Neural cell (in vitro differentiated cells): ENCODE results near the gene CEP89.

Experiments used
- EP300 ChIP-seq: fragments of 450-650 bp; conservative IDR thresholded peaks from 2 replicates; pipeline ENCODE4 v1.6.1; 2014; ENCODE audit warnings: antibody characterized with exemption, mild to moderate bottlenecking, moderate library complexity; ENCODE audit not compliant: poor library complexity, severe bottlenecking
- EZH2 ChIP-seq: fragments of 200-600, 300-800 bp; shearing (Covaris generic), sonication (generic); IDR thresholded peaks from 2 replicates; pipeline ENCODE4 v1.6.1; 2014; ENCODE audit warnings: antibody characterized with exemption, low read length, borderline replicate concordance, mild to moderate bottlenecking; ENCODE audit not compliant: insufficient read depth, poor library complexity, severe bottlenecking
- POLR2AphosphoS5 ChIP-seq: IDR thresholded peaks from 2 replicates; pipeline ENCODE4 v1.6.1; 2012
- SMC3 ChIP-seq: fragments of 450-650 bp; conservative IDR thresholded peaks from 2 replicates; pipeline ENCODE4 v1.6.1; 2014; ENCODE audit warnings: antibody characterized with exemption, mild to moderate bottlenecking, moderate library complexity; ENCODE audit not compliant: poor library complexity
- TF ChIP-seq, protein P1 (sequence below): fragments of 450-650 bp; IDR thresholded peaks from 2 replicates; pipeline ENCODE4 v1.5.1; 2014; ENCODE audit warnings: antibody characterized with exemption, mild to moderate bottlenecking, moderate library complexity; ENCODE audit not compliant: poor library complexity, severe bottlenecking
- TF ChIP-seq, protein P2 (sequence below): IDR thresholded peaks from 2 replicates; pipeline ENCODE4 v1.6.1; 2012; ENCODE audit warnings: borderline replicate concordance

DNA sequence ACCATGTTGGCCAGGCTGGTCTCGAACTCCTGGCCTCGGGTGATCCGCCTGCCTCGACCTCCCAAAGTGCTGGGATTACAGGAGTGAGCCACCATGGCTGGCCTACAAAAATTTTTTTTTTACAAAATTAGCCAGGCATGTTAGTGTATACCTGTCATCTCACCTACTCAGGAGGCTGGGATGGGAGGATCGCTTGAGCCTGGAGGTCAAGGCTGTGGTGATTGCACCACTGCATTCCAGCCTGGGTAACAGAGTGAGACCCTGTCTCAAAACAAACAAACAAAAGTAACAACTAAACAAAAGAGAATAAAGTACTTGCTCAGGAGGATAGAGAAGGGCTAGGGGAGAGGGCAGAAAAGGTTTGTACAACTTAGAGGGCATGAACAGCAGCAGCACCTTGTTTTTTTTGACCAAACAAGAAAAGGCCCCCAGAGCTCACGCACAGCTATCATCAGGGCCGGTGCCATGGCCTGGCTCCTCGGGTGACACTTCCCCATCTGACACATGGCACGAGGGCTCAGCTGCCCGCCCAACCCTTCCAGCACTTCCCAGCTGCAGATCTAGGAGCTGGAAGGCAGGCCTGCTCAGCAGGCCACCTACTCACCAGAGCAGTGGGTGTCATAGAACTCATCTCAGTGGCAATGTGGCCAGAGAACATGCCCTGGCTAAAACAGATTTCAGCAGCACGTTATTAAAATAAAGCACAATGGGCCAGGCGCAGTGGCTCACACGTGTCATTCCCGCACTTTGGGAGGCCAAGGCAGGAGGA lies 93.6 kb downstream of the CEP89 start:
- TF ChIP-seq, protein P1, sequence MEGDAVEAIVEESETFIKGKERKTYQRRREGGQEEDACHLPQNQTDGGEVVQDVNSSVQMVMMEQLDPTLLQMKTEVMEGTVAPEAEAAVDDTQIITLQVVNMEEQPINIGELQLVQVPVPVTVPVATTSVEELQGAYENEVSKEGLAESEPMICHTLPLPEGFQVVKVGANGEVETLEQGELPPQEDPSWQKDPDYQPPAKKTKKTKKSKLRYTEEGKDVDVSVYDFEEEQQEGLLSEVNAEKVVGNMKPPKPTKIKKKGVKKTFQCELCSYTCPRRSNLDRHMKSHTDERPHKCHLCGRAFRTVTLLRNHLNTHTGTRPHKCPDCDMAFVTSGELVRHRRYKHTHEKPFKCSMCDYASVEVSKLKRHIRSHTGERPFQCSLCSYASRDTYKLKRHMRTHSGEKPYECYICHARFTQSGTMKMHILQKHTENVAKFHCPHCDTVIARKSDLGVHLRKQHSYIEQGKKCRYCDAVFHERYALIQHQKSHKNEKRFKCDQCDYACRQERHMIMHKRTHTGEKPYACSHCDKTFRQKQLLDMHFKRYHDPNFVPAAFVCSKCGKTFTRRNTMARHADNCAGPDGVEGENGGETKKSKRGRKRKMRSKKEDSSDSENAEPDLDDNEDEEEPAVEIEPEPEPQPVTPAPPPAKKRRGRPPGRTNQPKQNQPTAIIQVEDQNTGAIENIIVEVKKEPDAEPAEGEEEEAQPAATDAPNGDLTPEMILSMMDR = no peak
- TF ChIP-seq EP300 (no peak), SMC3 (no peak), POLR2AphosphoS5 (no peak), EZH2 (no peak)
- TF ChIP-seq, protein P2, sequence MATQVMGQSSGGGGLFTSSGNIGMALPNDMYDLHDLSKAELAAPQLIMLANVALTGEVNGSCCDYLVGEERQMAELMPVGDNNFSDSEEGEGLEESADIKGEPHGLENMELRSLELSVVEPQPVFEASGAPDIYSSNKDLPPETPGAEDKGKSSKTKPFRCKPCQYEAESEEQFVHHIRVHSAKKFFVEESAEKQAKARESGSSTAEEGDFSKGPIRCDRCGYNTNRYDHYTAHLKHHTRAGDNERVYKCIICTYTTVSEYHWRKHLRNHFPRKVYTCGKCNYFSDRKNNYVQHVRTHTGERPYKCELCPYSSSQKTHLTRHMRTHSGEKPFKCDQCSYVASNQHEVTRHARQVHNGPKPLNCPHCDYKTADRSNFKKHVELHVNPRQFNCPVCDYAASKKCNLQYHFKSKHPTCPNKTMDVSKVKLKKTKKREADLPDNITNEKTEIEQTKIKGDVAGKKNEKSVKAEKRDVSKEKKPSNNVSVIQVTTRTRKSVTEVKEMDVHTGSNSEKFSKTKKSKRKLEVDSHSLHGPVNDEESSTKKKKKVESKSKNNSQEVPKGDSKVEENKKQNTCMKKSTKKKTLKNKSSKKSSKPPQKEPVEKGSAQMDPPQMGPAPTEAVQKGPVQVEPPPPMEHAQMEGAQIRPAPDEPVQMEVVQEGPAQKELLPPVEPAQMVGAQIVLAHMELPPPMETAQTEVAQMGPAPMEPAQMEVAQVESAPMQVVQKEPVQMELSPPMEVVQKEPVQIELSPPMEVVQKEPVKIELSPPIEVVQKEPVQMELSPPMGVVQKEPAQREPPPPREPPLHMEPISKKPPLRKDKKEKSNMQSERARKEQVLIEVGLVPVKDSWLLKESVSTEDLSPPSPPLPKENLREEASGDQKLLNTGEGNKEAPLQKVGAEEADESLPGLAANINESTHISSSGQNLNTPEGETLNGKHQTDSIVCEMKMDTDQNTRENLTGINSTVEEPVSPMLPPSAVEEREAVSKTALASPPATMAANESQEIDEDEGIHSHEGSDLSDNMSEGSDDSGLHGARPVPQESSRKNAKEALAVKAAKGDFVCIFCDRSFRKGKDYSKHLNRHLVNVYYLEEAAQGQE = no peak
